ENCODE measurements around the gene STN1. TPM values are rescaled to one million over a fixed set of nuclear protein-coding genes. Genes with fewer than 3 reads are reported as not detected.
"Not testable (repeated sequence)": the region's sequence is repeated elsewhere in the genome, so short reads cannot be mapped to it uniquely, and the experiment has no call there.

Gene STN1
- total RNA-seq, 1 experiment from 2014 or later: 35.0 TPM

- H3K9ac ChIP-seq (ENCODE audit: low read length): no peak overlapping the region
- no peaks in the 10 kb centered on the region for H3K9me2 ChIP-seq (replicated peaks; ENCODE audit: insufficient read depth, low read length)
- no peak overlapping the region for H3K27ac ChIP-seq (ENCODE audit: low read length)
- no peaks in the 10 kb centered on the region for H3K79me2 ChIP-seq (ENCODE audit: low read length)
- H3K4me3 ChIP-seq (ENCODE audit: low read length): no peak overlapping the region
- no peaks in the 10 kb centered on the region for H3K27me3 ChIP-seq (ENCODE audit: low read length)
- H2AFZ ChIP-seq (ENCODE audit: low read length): no peak overlapping the region
- no peaks in the 10 kb centered on the region for H3K4me1 ChIP-seq (ENCODE audit: low read length)
- H3K4me2 ChIP-seq (ENCODE audit: low read depth, low read length, poor library complexity, severe bottlenecking): no peak overlapping the region
- no peaks in the 10 kb centered on the region for H3K36me3 ChIP-seq (ENCODE audit: insufficient read depth, low read length)
- no peak for DNase-seq
- no peaks in the 10 kb centered on the region for H3K9me3 ChIP-seq (ENCODE audit: low read length)
- no peaks in the 10 kb centered on the region for H4K20me1 ChIP-seq (ENCODE audit: insufficient read depth, low read depth, low read length)
Observed at GRCh38 chr10:103849212-103849877, 68.6 kb downstream of the STN1 start.

DNA sequence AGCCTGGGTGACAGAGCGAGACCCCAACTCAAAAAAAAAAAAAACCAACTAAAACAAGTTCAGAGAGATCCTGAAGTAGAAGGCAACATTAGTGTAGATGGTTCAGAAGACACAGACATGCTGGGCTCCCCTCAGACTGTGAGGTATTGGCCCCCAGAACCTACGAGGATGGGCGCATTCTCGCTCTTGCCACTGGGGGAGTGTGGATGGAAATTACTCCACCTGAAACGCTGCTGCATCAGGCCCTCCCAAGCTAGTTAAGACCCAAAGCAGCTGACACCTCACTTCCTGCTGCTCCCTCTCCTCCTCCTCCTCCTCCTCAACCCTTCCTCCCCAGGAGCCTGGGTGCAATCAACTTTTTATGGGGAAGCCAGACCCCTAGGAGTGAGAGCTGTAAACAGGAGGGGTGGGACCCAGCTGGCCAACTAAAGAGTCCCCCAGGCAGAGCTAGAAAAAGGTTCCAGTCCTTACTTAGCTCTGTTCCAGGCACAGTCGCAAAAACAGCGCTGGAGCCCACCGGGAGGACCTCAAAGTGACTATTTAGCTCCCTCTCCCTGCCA lies 70.0 kb downstream of the STN1 start:
- DNase-seq: no peak

DNA sequence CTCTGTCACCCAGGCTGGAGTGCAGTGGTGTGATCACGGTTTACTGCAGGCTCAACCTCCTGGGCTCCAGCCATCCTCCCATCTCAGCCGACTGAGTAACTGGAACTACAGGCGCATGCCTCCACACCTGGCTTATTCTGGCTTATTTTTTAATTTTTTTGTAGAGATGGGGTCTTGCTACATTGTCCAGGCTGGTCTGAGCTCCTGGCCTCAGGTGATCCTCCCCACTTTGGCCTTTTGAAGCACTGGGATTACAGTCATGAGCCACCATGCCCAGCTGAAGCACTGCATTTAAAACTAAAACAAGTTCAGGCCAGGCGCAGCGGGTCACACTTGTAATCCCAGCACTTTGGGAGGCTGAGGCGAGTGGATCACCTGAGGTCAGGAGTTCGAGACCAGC lies 70.6 kb downstream of the STN1 start:
- H3K4me3 ChIP-seq (ENCODE audit: low read length): no peak overlapping the region

More for the DNA sequence above, 70.0 kb downstream of the STN1 start:
- Histone ChIP-seq H3K79me2 (ENCODE audit: low read length) (no peaks in the 10 kb centered on the region), H3K9me2 (replicated peaks; ENCODE audit: insufficient read depth, low read length) (no peaks in the 10 kb centered on the region), H3K27me3 (ENCODE audit: low read length) (no peaks in the 10 kb centered on the region), H3K4me2 (ENCODE audit: low read depth, low read length, poor library complexity, severe bottlenecking) (no peak overlapping the region), H4K20me1 (ENCODE audit: insufficient read depth, low read depth, low read length) (no peaks in the 10 kb centered on the region), H3K9me3 (ENCODE audit: low read length) (no peaks in the 10 kb centered on the region), H3K9ac (ENCODE audit: low read length) (no peak overlapping the region), H3K4me3 (ENCODE audit: low read length) (no peak overlapping the region), H3K27ac (ENCODE audit: low read length) (no peak overlapping the region), H3K4me1 (ENCODE audit: low read length) (no peaks in the 10 kb centered on the region), H3K36me3 (ENCODE audit: insufficient read depth, low read length) (no peaks in the 10 kb centered on the region), H2AFZ (ENCODE audit: low read length) (no peak overlapping the region)

GRCh38 chr10:103845972-103846371 lies 72.0 kb downstream of the STN1 start:
- Histone ChIP-seq H3K9me2 (replicated peaks; ENCODE audit: insufficient read depth, low read length) (no peaks in the 10 kb centered on the region), H3K9ac (ENCODE audit: low read length) (no peak overlapping the region), H3K9me3 (ENCODE audit: low read length) (no peaks in the 10 kb centered on the region), H3K27me3 (ENCODE audit: low read length) (no peaks in the 10 kb centered on the region), H3K79me2 (ENCODE audit: low read length) (no peaks in the 10 kb centered on the region), H3K4me2 (ENCODE audit: low read depth, low read length, poor library complexity, severe bottlenecking) (no peak overlapping the region), H3K4me3 (ENCODE audit: low read length) (no peak overlapping the region), H4K20me1 (ENCODE audit: insufficient read depth, low read depth, low read length) (no peaks in the 10 kb centered on the region), H3K36me3 (ENCODE audit: insufficient read depth, low read length) (no peaks in the 10 kb centered on the region), H3K27ac (ENCODE audit: low read length) (no peak overlapping the region), H2AFZ (ENCODE audit: low read length) (no peak overlapping the region), H3K4me1 (ENCODE audit: low read length) (no peaks in the 10 kb centered on the region)
- no peak for DNase-seq

More for the DNA sequence above, 70.6 kb downstream of the STN1 start:
- Histone ChIP-seq H3K4me1 (ENCODE audit: low read length) (no peaks in the 10 kb centered on the region), H3K9ac (ENCODE audit: low read length) (no peak overlapping the region), H3K27ac (ENCODE audit: low read length) (no peak overlapping the region), H4K20me1 (ENCODE audit: insufficient read depth, low read depth, low read length) (no peaks in the 10 kb centered on the region), H3K9me3 (ENCODE audit: low read length) (no peaks in the 10 kb centered on the region), H3K4me2 (ENCODE audit: low read depth, low read length, poor library complexity, severe bottlenecking) (no peak overlapping the region), H3K9me2 (replicated peaks; ENCODE audit: insufficient read depth, low read length) (no peaks in the 10 kb centered on the region), H3K79me2 (ENCODE audit: low read length) (no peaks in the 10 kb centered on the region), H3K27me3 (ENCODE audit: low read length) (no peaks in the 10 kb centered on the region), H2AFZ (ENCODE audit: low read length) (no peak overlapping the region), H3K36me3 (ENCODE audit: insufficient read depth, low read length) (no peaks in the 10 kb centered on the region)
- no peak for DNase-seq

GRCh38 chr10:103845346-103845745 lies 72.6 kb downstream of the STN1 start:
- not testable (repeated sequence) for H3K4me1 ChIP-seq (ENCODE audit: low read length); H3K79me2 ChIP-seq (ENCODE audit: low read length); H3K27ac ChIP-seq (ENCODE audit: low read length); H3K36me3 ChIP-seq (ENCODE audit: insufficient read depth, low read length); H3K27me3 ChIP-seq (ENCODE audit: low read length); H3K9me3 ChIP-seq (ENCODE audit: low read length); DNase-seq; H2AFZ ChIP-seq (ENCODE audit: low read length); H3K9me2 ChIP-seq (replicated peaks; ENCODE audit: insufficient read depth, low read length); H3K9ac ChIP-seq (ENCODE audit: low read length); H4K20me1 ChIP-seq (ENCODE audit: insufficient read depth, low read depth, low read length); H3K4me3 ChIP-seq (ENCODE audit: low read length); H3K4me2 ChIP-seq (ENCODE audit: low read depth, low read length, poor library complexity, severe bottlenecking)

DNA sequence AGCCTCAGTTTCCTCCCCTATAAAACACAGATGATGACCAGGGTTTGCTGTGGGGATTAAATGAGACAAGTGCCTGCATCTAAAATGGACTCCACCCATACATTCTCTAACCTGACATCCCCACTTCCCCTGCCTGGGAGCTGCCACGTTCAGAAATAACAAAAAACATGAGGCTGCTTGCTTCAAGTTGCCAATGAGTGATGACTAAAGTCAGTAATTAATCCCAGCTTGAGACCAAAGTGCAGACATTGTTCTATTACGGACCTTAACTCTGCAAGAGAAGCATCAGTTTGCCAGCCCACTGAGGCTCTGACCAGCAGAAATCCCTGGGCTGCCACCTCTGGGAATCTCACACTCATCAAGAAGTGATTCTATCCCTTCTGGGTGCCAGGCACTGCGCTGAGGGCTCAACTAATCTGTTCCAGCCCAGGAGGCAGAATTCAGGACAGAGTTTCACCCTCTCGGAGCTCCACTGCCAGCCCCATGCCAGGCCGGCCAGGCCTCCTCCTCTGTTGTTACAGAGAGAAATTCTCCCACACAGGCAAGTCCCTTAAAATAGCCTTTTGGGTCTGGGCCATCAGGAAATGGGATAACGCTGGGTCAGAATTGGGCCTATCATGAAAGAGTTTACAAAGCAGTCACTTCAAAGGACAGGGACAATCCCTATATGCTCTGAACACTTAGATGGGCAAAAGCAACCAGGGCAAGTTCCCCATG lies 74.0 kb downstream of the STN1 start:
- H3K4me1 ChIP-seq (ENCODE audit: low read length): no peaks in the 10 kb centered on the region
- no peak overlapping the region for H3K4me2 ChIP-seq (ENCODE audit: low read depth, low read length, poor library complexity, severe bottlenecking)
- no peak overlapping the region for H3K27ac ChIP-seq (ENCODE audit: low read length)
- H3K9me3 ChIP-seq (ENCODE audit: low read length): no peaks in the 10 kb centered on the region
- no peaks in the 10 kb centered on the region for H4K20me1 ChIP-seq (ENCODE audit: insufficient read depth, low read depth, low read length)
- H3K9me2 ChIP-seq (replicated peaks; ENCODE audit: insufficient read depth, low read length): no peaks in the 10 kb centered on the region
- no peak overlapping the region for H3K9ac ChIP-seq (ENCODE audit: low read length)
- no peaks in the 10 kb centered on the region for H3K36me3 ChIP-seq (ENCODE audit: insufficient read depth, low read length)
- no peak for DNase-seq
- no peak overlapping the region for H3K4me3 ChIP-seq (ENCODE audit: low read length)
- no peak overlapping the region for H2AFZ ChIP-seq (ENCODE audit: low read length)
- H3K79me2 ChIP-seq (ENCODE audit: low read length): no peaks in the 10 kb centered on the region
- H3K27me3 ChIP-seq (ENCODE audit: low read length): no peaks in the 10 kb centered on the region

GRCh38 chr10:103843045-103843444 lies 74.9 kb downstream of the STN1 start:
- Histone ChIP-seq H3K4me2 (ENCODE audit: low read depth, low read length, poor library complexity, severe bottlenecking) (no peak overlapping the region), H3K79me2 (ENCODE audit: low read length) (no peaks in the 10 kb centered on the region)
- no peak for DNase-seq

GRCh38 chr10:103842605-103843004 lies 75.4 kb downstream of the STN1 start:
- no peak overlapping the region for H3K4me2 ChIP-seq (ENCODE audit: low read depth, low read length, poor library complexity, severe bottlenecking)
- DNase-seq: no peak
- no peak overlapping the region for H3K27ac ChIP-seq (ENCODE audit: low read length)
- no peaks in the 10 kb centered on the region for H3K36me3 ChIP-seq (ENCODE audit: insufficient read depth, low read length)
- H3K9me2 ChIP-seq (replicated peaks; ENCODE audit: insufficient read depth, low read length): no peaks in the 10 kb centered on the region
- H4K20me1 ChIP-seq (ENCODE audit: insufficient read depth, low read depth, low read length): no peaks in the 10 kb centered on the region
- H3K9ac ChIP-seq (ENCODE audit: low read length): no peak overlapping the region
- H3K4me1 ChIP-seq (ENCODE audit: low read length): no peaks in the 10 kb centered on the region
- no peak overlapping the region for H2AFZ ChIP-seq (ENCODE audit: low read length)
- H3K27me3 ChIP-seq (ENCODE audit: low read length): no peaks in the 10 kb centered on the region
- H3K79me2 ChIP-seq (ENCODE audit: low read length): no peaks in the 10 kb centered on the region
- H3K4me3 ChIP-seq (ENCODE audit: low read length): no peak overlapping the region
- no peaks in the 10 kb centered on the region for H3K9me3 ChIP-seq (ENCODE audit: low read length)

More at GRCh38 chr10:103843045-103843444, 74.9 kb downstream of the STN1 start:
- H3K9me2 ChIP-seq (replicated peaks; ENCODE audit: insufficient read depth, low read length): no peaks in the 10 kb centered on the region
- H3K9me3 ChIP-seq (ENCODE audit: low read length): no peaks in the 10 kb centered on the region
- H3K4me1 ChIP-seq (ENCODE audit: low read length): no peaks in the 10 kb centered on the region
- no peaks in the 10 kb centered on the region for H3K27me3 ChIP-seq (ENCODE audit: low read length)
- no peak overlapping the region for H3K27ac ChIP-seq (ENCODE audit: low read length)
- H3K4me3 ChIP-seq (ENCODE audit: low read length): no peak overlapping the region
- H4K20me1 ChIP-seq (ENCODE audit: insufficient read depth, low read depth, low read length): no peaks in the 10 kb centered on the region
- H3K9ac ChIP-seq (ENCODE audit: low read length): no peak overlapping the region
- no peak overlapping the region for H2AFZ ChIP-seq (ENCODE audit: low read length)
- no peaks in the 10 kb centered on the region for H3K36me3 ChIP-seq (ENCODE audit: insufficient read depth, low read length)

All from Karpas-422 (cell line).